NCI-H2227 (cell line): ENCODE results near the gene VPS8.
"Not testable (repeated sequence)": the region's sequence is repeated elsewhere in the genome, so short reads cannot be mapped to it uniquely, and the experiment has no call there.

ENCODE experiments used
- DNase-seq: peaks from one replicate; lab custom pipeline; 2025; ENCODE audit not compliant: unreplicated experiment; lab: John Stamatoyannopoulos, UW

The VPS8 gene

GRCh38 chr3:184864000-184864399 is 52.0 kb downstream of the VPS8 start:
- DNase-seq: no peak

GRCh38 chr3:184868477-184868876 is 56.5 kb downstream of the VPS8 start:
- DNase-seq: no peak

GRCh38 chr3:184872200-184872599 is 60.2 kb downstream of the VPS8 start:
- no peak for DNase-seq

GRCh38 chr3:184873141-184873540 is 61.2 kb downstream of the VPS8 start:
- DNase-seq: no peak

- peak; percentile 47 for DNase-seq
These were observed 63.0 kb downstream of the VPS8 start for GRCh38 chr3:184874709-184875644.

- DNase-seq: no peak
These were observed 68.5 kb downstream of the VPS8 start for GRCh38 chr3:184880276-184881019.

GRCh38 chr3:184884359-184885017 is 72.5 kb downstream of the VPS8 start:
- no peak for DNase-seq

- DNase-seq: no peak
These were observed 73.1 kb downstream of the VPS8 start for GRCh38 chr3:184885112-184885511.

- DNase-seq: no peak
These were observed 75.6 kb downstream of the VPS8 start for GRCh38 chr3:184887574-184887973.

- DNase-seq: no peak
These were observed 77.4 kb downstream of the VPS8 start for GRCh38 chr3:184889312-184889904.

GRCh38 chr3:184894051-184894450 is 82.1 kb downstream of the VPS8 start:
- no peak for DNase-seq

- no peak for DNase-seq
These were observed 83.4 kb downstream of the VPS8 start for GRCh38 chr3:184895350-184895749.

- no peak for DNase-seq
These were observed 84.4 kb downstream of the VPS8 start for GRCh38 chr3:184896336-184896735.

- no peak for DNase-seq
These were observed 88.1 kb downstream of the VPS8 start for GRCh38 chr3:184899953-184900595.

- not testable (repeated sequence) for DNase-seq
These were observed 95.1 kb downstream of the VPS8 start for GRCh38 chr3:184907031-184907430.

- no peak for DNase-seq
These were observed 96.0 kb downstream of the VPS8 start for GRCh38 chr3:184907681-184908649.

- no peak for DNase-seq
These were observed 96.9 kb downstream of the VPS8 start for GRCh38 chr3:184908859-184909258.

- no peak for DNase-seq
These were observed 98.7 kb downstream of the VPS8 start for GRCh38 chr3:184910664-184911063.

GRCh38 chr3:184911570-184911969 is 99.6 kb downstream of the VPS8 start:
- DNase-seq: no peak

GRCh38 chr3:184912163-184912562 is 100.2 kb downstream of the VPS8 start:
- DNase-seq: no peak
